Neural progenitor cell (in vitro differentiated cells): ENCODE measurements around the gene PPFIA4.

Experiments
- CTCF ChIP-seq: fragments of 200-600 bp; sonication (generic); IDR thresholded peaks from 2 replicates; pipeline ENCODE4 v1.5.1; 2017; ENCODE audit warnings: antibody characterized with exemption, mild to moderate bottlenecking
- EZH2 ChIP-seq: fragments of 200-600 bp; sonication (generic); IDR thresholded peaks from 2 replicates; pipeline ENCODE4 v1.6.1; 2017; ENCODE audit warnings: antibody characterized with exemption, mild to moderate bottlenecking, moderate library complexity
- EZH2phosphoT487 ChIP-seq: fragments of 200-600 bp; sonication (generic); IDR thresholded peaks from 2 replicates; pipeline ENCODE4 v1.6.1; 2017; ENCODE audit warnings: antibody characterized with exemption

- TF ChIP-seq CTCF (no peak), EZH2 (no peak), EZH2phosphoT487 (no peak)
These were observed 102.1 kb downstream of the PPFIA4 start for GRCh38 chr1:203128431-203128715.
